H1 (cell line): ENCODE results near the gene CD164L2. TPM values are rescaled to one million over a fixed set of nuclear protein-coding genes. Genes with fewer than 3 reads are reported as not detected.
A peak's percentile ranks its signal among the peaks of the same experiment; 100 is the strongest.

Experiments used
- EP300 ChIP-seq, 2 experiments: IDR thresholded peaks; 1 replicate in 1 of 2; 2 replicates in 1 of 2; pipeline ENCODE4 v1.6.1; 2011 to 2012; ENCODE audit warnings: low read depth in 2 of 2, low read length in 2 of 2, mild to moderate bottlenecking in 2 of 2, borderline replicate concordance in 1 of 2, inconsistent platforms in 1 of 2, moderate library complexity in 1 of 2
- EZH2 ChIP-seq: fragments of 200-600 bp; sonication (generic); IDR thresholded peaks from 2 replicates; pipeline ENCODE4 v1.7.1; 2012; ENCODE audit warnings: low read depth, mild to moderate bottlenecking, moderate library complexity, low read length, inconsistent platforms; ENCODE audit not compliant: severe bottlenecking
- GABPA ChIP-seq: IDR thresholded peaks from 2 replicates; pipeline ENCODE4 v1.6.1; 2011; ENCODE audit warnings: mild to moderate bottlenecking, low read length, moderate library complexity, borderline replicate concordance; ENCODE audit not compliant: insufficient read depth
- POU5F1 ChIP-seq: IDR thresholded peaks from 2 replicates; pipeline ENCODE4 v1.6.1; 2011; ENCODE audit warnings: low read depth, mild to moderate bottlenecking, low read length, moderate library complexity
- RAD21 ChIP-seq, 2 experiments: IDR thresholded peaks in 1 of 2; conservative IDR thresholded peaks in 1 of 2; 2 replicates each; pipeline ENCODE4 v1.6.1; 2011; ENCODE audit warnings: low read depth in 2 of 2, low read length in 2 of 2, improper control_type of control experiment in 1 of 2, inconsistent platforms in 1 of 2, mild to moderate bottlenecking in 1 of 2, moderate library complexity in 1 of 2
- SUZ12 ChIP-seq: fragments of 200-600 bp; sonication (generic); IDR thresholded peaks from 2 replicates; pipeline ENCODE4 v1.6.1; 2012; ENCODE audit warnings: mild to moderate bottlenecking, inconsistent platforms, low read length, moderate library complexity, mixed read lengths
- polyA plus RNA-seq, 7 experiments: library from polyadenylated mRNA; depleted of rRNA in 3 of 7; stranded (reverse) in 5 of 7; unstranded in 2 of 7; fragments of >200 nt in 5 of 7; fragments of 200-250 nt in 2 of 7; gene quantifications; 1 replicate in 5 of 7; 2 replicates in 1 of 7; 4 replicates in 1 of 7; pipeline versions ENCODE4 v1.2.1 to v1.2.3, GENCODE V29; 2011 to 2013; ENCODE audit warnings: missing spikeins in 2 of 7, mixed read lengths in 2 of 7
- total RNA-seq: library from RNA; stranded (reverse); fragmentation: NEBNext Ultra II Directional; extraction: Animal tissue kit (Norgen Biotek cat#: 25700); gene quantifications from 2 replicates; pipeline ENCODE4 v1.2.1, GENCODE V29; 2021

CD164L2 gene
- total and polyA plus RNA-seq, 2 of the 8 experiments (the other 6 are each of a cell fraction or from before 2014, with no cell fraction given), result 3.3 TPM

GRCh38 chr1:27368869-27369582 is 14.1 kb downstream of the CD164L2 start (continued):
- no peak for TF ChIP-seq EP300 (IDR thresholded peaks at IDR 0.05; ENCODE audit: borderline replicate concordance in 1 of 2, low read depth in 2 of 2, low read length in 2 of 2)
- no peak for TF ChIP-seq EZH2
- no peak for TF ChIP-seq POU5F1
- no peak for TF ChIP-seq GABPA
- no peak for TF ChIP-seq SUZ12
- peak; percentile 21 to 58; a peak in 3 of 4 replicates for TF ChIP-seq RAD21 (IDR thresholded peaks at IDR 0.05 in 1 of 2, conservative IDR thresholded peaks at IDR 0.05 in 1 of 2; ENCODE audit: low read depth in 2 of 2, low read length in 2 of 2)
